HFF-Myc (cell line): ENCODE results near the gene VLDLR.

Source experiments
- DNase-seq: peaks from one replicate; pipeline ENCODE4 v3.0.0-alpha.2; 2011; ENCODE audit warnings: low read depth; ENCODE audit errors: extremely low read depth
- H3K4me3 ChIP-seq: replicated peaks from 2 replicates; pipeline ENCODE4 v1.5.1; 2011; ENCODE audit warnings: low read depth, mild to moderate bottlenecking, control low read depth, low read length
- CTCF ChIP-seq: IDR thresholded peaks from 2 replicates; pipeline ENCODE4 v1.5.1; 2012; ENCODE audit warnings: mild to moderate bottlenecking, low read depth, low read length, control low read depth; ENCODE audit errors: missing control alignments

VLDLR gene

GRCh38 chr9:2618289-2618688 is 3.3 kb upstream of the VLDLR start:
- TF ChIP-seq CTCF: no peak
- DNase-seq: no peak
- H3K4me3 ChIP-seq: no peak overlapping the region

GRCh38 chr9:2620919-2621721 is 467 bp upstream of the VLDLR start:
- TF ChIP-seq CTCF: no peak
- DNase-seq: peak; percentile 12

GRCh38 chr9:2622461-2623287 is 1.1 kb downstream of the VLDLR start:
- no peak for DNase-seq
- TF ChIP-seq CTCF: no peak
- peak overlapping the region; percentile 34 for H3K4me3 ChIP-seq

More at GRCh38 chr9:2620919-2621721, 467 bp upstream of the VLDLR start:
- peak overlapping the region; percentile 34 for H3K4me3 ChIP-seq

- H3K4me3 ChIP-seq: peak overlapping the region; percentile 34
- DNase-seq: no peak
- no peak for TF ChIP-seq CTCF
These were observed 1.9 kb downstream of the VLDLR start for GRCh38 chr9:2623288-2624050.

GRCh38 chr9:2624051-2624682 is 2.6 kb downstream of the VLDLR start:
- TF ChIP-seq CTCF: no peak
- H3K4me3 ChIP-seq: no peak overlapping the region
- DNase-seq: no peak

- no peak overlapping the region for H3K4me3 ChIP-seq
- no peak for TF ChIP-seq CTCF
- no peak for DNase-seq
These were observed 3.8 kb downstream of the VLDLR start for GRCh38 chr9:2625427-2625826.
